AG04450 (cell line): ENCODE measurements around the gene GTF2IRD1. TPM values are rescaled to one million over a fixed set of nuclear protein-coding genes. Genes with fewer than 3 reads are reported as not detected.
"Not testable (repeated sequence)": the region's sequence is repeated elsewhere in the genome, so short reads cannot be mapped to it uniquely, and the experiment has no call there.

Experiments
- CTCF ChIA-PET: fragments of 300-600, 350-600 bp; formaldehyde crosslinking; extraction: SDS; loops from one replicate; lab custom pipeline; 2022; ENCODE audit warnings: antibody characterized with exemption, inconsistent platforms; lab: Charles Lee
- POLR2A ChIA-PET: fragments of 350-600 bp; formaldehyde crosslinking; extraction: SDS; loops from one replicate; lab custom pipeline; 2021; ENCODE audit warnings: antibody characterized with exemption, inconsistent platforms; lab: Yijun Ruan, JAX
- DNase-seq: peaks from one replicate; pipeline ENCODE4 v3.0.0-alpha.2; 2011; ENCODE audit warnings: low read depth, low spot score
- H3K27ac ChIP-seq: one replicate; pipeline ENCODE4 v1.5.1; 2012; ENCODE audit warnings: low read depth, low read length, control low read depth
- H3K27me3 ChIP-seq: one replicate; pipeline ENCODE4 v1.6.0; 2012; ENCODE audit warnings: low read length; ENCODE audit not compliant: control insufficient read depth, insufficient read depth
- H3K4me3 ChIP-seq: 2 replicates; pipeline ENCODE4 v1.5.1; 2011; ENCODE audit warnings: mild to moderate bottlenecking, low read depth, low read length, control low read depth
- H3K9me3 ChIP-seq: 2 replicates; pipeline ENCODE4 v1.5.1; 2012; ENCODE audit warnings: low read length; ENCODE audit not compliant: control insufficient read depth, insufficient read depth
- polyA plus RNA-seq: library from polyadenylated mRNA; depleted of rRNA; stranded (reverse); fragments of >200 nt; gene quantifications from 2 replicates; pipeline ENCODE4 v1.2.3, GENCODE V29; 2011
- TF ChIP-seq, protein P1 (sequence below): IDR thresholded peaks from 2 replicates; pipeline ENCODE4 v1.5.1; 2011; ENCODE audit warnings: low read depth, low read length, control low read depth, inconsistent platforms

Gene GTF2IRD1
- polyA plus RNA-seq, 1 experiment: 23.5 TPM

DNA sequence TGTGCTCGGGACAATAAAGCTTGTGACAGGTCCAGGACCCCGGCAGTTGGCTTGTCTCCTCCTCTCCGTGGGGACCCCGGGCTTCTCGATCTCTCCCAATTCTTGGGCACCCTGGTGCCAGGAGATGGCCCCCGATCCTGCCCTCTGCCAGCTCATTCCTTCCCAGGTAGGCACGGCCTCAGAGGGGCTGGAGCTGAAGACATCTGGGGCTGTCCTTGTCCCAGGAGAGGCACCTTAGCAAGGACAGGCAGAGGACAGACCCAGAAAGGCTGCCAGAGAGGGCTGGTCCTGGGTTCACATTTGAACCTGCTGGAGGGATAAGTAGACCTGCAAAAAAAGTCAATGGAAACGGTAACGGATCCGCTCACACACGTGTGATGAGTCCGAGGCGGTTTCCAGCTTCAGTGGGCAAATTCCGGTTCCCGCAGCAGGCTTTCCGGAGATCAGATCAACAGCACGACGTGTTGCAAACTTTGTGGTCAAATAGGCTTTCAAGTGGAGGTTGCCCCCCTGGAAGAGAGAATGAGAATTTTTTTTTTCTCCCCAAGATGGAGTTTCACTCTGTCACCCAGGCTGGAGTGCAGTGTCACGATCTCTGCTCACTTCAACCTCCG lies 47.7 kb upstream of the GTF2IRD1 start:
- POLR2A ChIA-PET: no interaction called here
- no peak overlapping the region for H3K27ac ChIP-seq
- CTCF ChIA-PET: interaction anchor here (0.6 to 1.5 kb wide), 8 partner anchors 8 to 1552 kb away, joined by 3 to 11 read pairs (median 4); no protein-coding TSS in a partner anchor
- TF ChIP-seq, protein P1, sequence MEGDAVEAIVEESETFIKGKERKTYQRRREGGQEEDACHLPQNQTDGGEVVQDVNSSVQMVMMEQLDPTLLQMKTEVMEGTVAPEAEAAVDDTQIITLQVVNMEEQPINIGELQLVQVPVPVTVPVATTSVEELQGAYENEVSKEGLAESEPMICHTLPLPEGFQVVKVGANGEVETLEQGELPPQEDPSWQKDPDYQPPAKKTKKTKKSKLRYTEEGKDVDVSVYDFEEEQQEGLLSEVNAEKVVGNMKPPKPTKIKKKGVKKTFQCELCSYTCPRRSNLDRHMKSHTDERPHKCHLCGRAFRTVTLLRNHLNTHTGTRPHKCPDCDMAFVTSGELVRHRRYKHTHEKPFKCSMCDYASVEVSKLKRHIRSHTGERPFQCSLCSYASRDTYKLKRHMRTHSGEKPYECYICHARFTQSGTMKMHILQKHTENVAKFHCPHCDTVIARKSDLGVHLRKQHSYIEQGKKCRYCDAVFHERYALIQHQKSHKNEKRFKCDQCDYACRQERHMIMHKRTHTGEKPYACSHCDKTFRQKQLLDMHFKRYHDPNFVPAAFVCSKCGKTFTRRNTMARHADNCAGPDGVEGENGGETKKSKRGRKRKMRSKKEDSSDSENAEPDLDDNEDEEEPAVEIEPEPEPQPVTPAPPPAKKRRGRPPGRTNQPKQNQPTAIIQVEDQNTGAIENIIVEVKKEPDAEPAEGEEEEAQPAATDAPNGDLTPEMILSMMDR: no peak
- H3K4me3 ChIP-seq: no peak overlapping the region
- H3K27me3 ChIP-seq: no peaks in the 10 kb centered on the region
- DNase-seq: no peak
- no peaks in the 10 kb centered on the region; the same call in 1 of the 2 replicates for H3K9me3 ChIP-seq

DNA sequence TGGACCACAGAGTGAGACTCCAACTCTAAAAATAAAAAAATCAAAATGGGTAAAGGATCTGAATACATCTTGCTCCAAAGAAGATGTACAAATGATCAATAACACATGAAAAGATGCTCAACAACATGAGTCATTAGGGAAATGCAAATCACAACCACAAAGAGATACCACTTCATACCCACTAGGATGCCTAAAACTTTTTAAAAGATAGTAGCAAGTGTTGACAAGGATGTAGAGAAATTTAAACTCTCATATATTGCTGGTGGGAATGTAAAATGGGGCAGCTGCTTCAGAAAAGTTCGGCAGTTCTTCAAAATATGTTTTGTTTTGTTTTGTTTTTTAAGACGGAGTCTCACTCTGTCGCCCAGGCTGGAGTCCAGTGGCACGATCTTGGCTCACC lies 45.7 kb upstream of the GTF2IRD1 start:
- ChIA-PET CTCF (interaction anchor here (1.6 kb wide), 1 partner anchor 201 kb away, joined by 5 read pairs; no protein-coding TSS in a partner anchor), POLR2A (no interaction called here)
- H3K4me3 ChIP-seq: no peak overlapping the region
- no peak overlapping the region for H3K27ac ChIP-seq
- TF ChIP-seq, protein P1: no peak
- H3K27me3 ChIP-seq: no peaks in the 10 kb centered on the region
- DNase-seq: no peak
- no peaks in the 10 kb centered on the region; the same call in 1 of the 2 replicates for H3K9me3 ChIP-seq

DNA sequence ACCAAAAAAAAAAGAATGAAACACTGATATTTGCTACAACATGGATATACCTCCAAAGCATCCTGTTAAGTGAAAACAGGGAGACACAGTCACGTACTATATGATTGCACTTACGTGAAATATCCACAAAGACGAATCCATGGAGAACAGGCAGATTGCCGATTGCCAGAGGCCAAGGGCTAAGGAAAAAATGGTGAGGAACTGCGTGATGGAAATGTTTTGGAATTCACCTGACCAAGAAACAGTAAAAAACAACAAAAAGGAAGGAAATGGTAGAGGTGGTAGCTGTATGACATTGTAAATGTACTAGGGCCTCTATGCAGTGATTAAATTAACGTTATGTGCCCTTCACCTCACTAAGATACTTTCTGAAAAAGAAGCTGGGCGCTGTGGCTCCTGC lies 44.1 kb upstream of the GTF2IRD1 start:
- no peak for DNase-seq
- no peaks in the 10 kb centered on the region; the same call in 1 of the 2 replicates for H3K9me3 ChIP-seq
- H3K4me3 ChIP-seq: no peak overlapping the region
- H3K27ac ChIP-seq: no peak overlapping the region
- H3K27me3 ChIP-seq: no peaks in the 10 kb centered on the region
- ChIA-PET CTCF (interaction anchor here (1.4 kb wide), 1 partner anchor 9 kb away, joined by 12 read pairs; no protein-coding TSS in a partner anchor), POLR2A (no interaction called here)
- TF ChIP-seq, protein P1: no peak

DNA sequence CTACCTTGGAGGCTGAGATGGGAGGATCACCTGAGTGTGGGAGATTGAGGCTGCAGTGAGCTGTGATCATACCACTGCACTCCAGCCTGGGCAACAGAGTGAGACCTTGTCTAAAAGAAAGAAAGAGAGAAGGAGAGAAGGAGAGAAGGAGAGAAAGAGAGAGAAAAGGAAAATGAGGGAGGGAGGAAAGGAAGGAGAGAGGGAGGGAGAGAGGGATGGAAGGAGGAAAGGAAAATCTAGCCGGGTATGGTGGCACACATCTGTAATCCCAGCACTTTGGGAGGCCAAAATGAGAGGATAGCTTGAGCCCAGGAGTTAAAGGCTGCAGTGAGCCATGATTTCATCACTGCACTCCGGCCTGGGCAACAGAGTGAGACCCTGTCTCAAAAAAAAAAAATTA lies 42.9 kb upstream of the GTF2IRD1 start:
- POLR2A ChIA-PET: no interaction called here

GRCh38 chr7:74411571-74411970 lies 42.1 kb upstream of the GTF2IRD1 start:
- DNase-seq, H3K27ac ChIP-seq, H3K4me3 ChIP-seq, POLR2A ChIA-PET, H3K27me3 ChIP-seq, H3K9me3 ChIP-seq: not testable (repeated sequence)
- CTCF ChIA-PET: interaction anchor here (0.7 to 1.6 kb wide), 2 partner anchors 10 to 155 kb away, joined by 3 to 11 read pairs; no protein-coding TSS in a partner anchor

More for the DNA sequence above, 42.9 kb upstream of the GTF2IRD1 start:
- Histone ChIP-seq H3K9me3 (no peaks in the 10 kb centered on the region; the same call in 1 of the 2 replicates), H3K4me3 (no peak overlapping the region), H3K27me3 (no peaks in the 10 kb centered on the region), H3K27ac (no peak overlapping the region)
- TF ChIP-seq, protein P1: no peak
- CTCF ChIA-PET: interaction anchor here (0.7 to 1.4 kb wide), 3 partner anchors 10 to 208 kb away, joined by 3 to 12 read pairs (median 3); no protein-coding TSS in a partner anchor
- no peak for DNase-seq
